Loucy (cell line): Measurements from ENCODE around the gene UAP1L1.

Experiments used
- EZH2phosphoT487 ChIP-seq: fragments of 200-600 bp; IDR thresholded peaks from 2 replicates; pipeline ENCODE4 v1.6.1; 2018; ENCODE audit warnings: antibody characterized with exemption, mild to moderate bottlenecking, moderate library complexity, borderline replicate concordance
- TF ChIP-seq, protein P1 (sequence below): fragments of 200-600 bp; sonication (generic); conservative IDR thresholded peaks from 2 replicates; pipeline ENCODE4 v1.5.1; 2014; ENCODE audit warnings: mild to moderate bottlenecking, antibody characterized with exemption, low read length

GRCh38 chr9:137066096-137066861, 11.0 kb upstream of the UAP1L1 start:
- TF ChIP-seq, protein P1, sequence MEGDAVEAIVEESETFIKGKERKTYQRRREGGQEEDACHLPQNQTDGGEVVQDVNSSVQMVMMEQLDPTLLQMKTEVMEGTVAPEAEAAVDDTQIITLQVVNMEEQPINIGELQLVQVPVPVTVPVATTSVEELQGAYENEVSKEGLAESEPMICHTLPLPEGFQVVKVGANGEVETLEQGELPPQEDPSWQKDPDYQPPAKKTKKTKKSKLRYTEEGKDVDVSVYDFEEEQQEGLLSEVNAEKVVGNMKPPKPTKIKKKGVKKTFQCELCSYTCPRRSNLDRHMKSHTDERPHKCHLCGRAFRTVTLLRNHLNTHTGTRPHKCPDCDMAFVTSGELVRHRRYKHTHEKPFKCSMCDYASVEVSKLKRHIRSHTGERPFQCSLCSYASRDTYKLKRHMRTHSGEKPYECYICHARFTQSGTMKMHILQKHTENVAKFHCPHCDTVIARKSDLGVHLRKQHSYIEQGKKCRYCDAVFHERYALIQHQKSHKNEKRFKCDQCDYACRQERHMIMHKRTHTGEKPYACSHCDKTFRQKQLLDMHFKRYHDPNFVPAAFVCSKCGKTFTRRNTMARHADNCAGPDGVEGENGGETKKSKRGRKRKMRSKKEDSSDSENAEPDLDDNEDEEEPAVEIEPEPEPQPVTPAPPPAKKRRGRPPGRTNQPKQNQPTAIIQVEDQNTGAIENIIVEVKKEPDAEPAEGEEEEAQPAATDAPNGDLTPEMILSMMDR, result no peak
- no peak for TF ChIP-seq EZH2phosphoT487
